NCI-H82 treated with DMSO at 0.1 percent for 48 hours (cell line): ENCODE measurements around the gene RASGRF2.
"Not testable (repeated sequence)": the region's sequence is repeated elsewhere in the genome, so short reads cannot be mapped to it uniquely, and the experiment has no call there.

Source experiments
- DNase-seq: peaks from one replicate; lab custom pipeline; 2025; ENCODE audit not compliant: unreplicated experiment; lab: John Stamatoyannopoulos, UW

RASGRF2 gene

GRCh38 chr5:81265101-81265500 is 304.9 kb downstream of the RASGRF2 start:
- no peak for DNase-seq

DNA sequence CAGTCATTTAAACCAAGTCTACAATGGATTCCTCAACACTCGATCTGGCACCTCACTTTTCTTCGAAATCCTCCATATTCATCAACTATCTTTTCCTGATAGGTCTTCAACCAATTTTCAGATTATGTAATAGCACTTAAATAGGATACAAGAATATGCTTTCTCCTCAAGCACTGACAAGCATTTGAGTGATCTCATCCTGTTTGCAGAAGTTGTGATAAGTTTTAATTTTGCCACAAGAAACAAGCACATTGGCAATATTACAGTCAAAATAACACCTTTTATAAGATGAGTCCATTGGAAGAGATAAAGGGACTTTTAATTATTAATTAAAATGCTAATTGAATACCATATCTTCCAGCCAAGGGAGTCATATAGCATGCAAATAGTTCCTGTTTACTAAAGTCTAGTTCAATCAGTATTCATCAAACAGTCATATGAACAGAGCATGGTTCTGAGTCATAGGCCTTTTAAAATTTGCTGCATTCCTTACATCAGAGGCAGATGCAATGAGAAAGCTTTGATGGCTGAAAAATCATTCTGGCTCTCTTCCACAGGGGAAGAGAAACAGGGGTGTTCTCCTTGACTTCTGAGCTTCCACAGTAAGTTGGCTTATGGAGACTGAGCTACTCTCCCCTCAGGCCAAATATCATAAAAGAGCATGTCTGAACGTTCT is 308.5 kb downstream of the RASGRF2 start:
- no peak for DNase-seq

GRCh38 chr5:81269751-81270393 is 309.7 kb downstream of the RASGRF2 start:
- no peak for DNase-seq

DNA sequence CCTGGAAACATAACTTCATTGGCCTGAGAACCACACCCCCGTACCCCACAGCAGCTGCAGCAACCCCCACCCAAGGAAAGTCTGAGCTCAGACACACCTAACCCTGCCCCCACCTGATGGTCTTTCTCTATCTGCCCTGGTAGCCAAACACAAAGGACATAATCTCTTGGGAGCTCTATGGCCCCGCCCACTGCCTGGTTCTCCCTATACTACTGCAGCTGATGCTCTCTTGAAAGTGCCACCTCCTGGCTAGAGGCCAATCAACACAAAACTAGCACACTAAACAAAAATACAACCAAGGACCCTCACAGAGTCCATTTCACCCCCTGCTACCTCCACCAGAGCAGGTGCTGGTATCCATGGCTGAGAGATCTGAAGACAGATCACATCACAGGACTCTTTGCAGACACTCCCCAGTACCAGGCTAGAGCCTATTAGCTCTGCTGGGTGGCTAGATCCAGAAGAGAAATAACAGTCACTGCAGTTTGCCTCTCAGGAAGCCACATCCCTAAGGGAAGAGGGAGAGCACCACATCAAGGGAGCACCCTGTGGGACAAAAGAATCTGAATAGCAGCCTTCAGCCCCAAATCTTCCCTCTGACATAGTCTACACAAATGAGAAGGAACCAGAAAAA is 310.3 kb downstream of the RASGRF2 start:
- DNase-seq, result not testable (repeated sequence)
